ENCODE measurements around the gene SULT1C4.

GRCh38 chr2:108417254-108417653, 39.5 kb downstream of the SULT1C4 start:
- TF ChIP-seq YY1 (IDR thresholded peaks at IDR 0.05; ENCODE audit: insufficient read depth, insufficient read length), result no peak
- TF ChIP-seq SUZ12 (IDR thresholded peaks at IDR 0.05; ENCODE audit: extremely low read depth, insufficient read depth, insufficient read length), result no peak
- TF ChIP-seq ZNF274 (IDR thresholded peaks at IDR 0.05; ENCODE audit: low read depth, low read length), result no peak
